ENCODE results near the gene CD2. TPM values are rescaled to one million over a fixed set of nuclear protein-coding genes. Genes with fewer than 3 reads are reported as not detected.
"Not testable (repeated sequence)": the region's sequence is repeated elsewhere in the genome, so short reads cannot be mapped to it uniquely, and the experiment has no call there.

CD2 gene
- total RNA-seq, 2 experiments from 2014 or later = 291 TPM

DNA sequence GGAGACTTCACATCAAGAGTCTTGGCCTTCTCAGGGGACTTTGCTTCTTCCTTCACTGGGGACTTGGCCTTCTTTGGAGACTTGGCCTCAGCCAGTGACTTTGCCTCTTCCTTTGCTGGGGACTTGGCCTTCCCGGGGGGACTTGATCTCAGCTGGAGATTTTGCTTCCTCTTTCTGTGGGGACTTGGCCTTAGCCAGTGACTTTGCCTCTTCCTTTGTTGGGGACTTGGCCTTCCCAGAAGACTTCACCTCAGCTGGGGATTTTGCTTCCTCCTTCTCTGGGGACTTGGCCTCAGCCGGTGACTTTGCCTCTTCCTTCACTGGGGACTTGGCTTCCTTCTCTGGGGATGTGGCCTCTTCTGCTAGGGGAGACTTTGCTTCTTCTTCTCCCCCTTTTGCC is 13.5 kb upstream of the CD2 start:
- peaks cover 44% of the 10 kb centered on the region for H3K9me3 Mint-ChIP-seq
- peak overlapping the region; percentile 100 for H3K27ac Mint-ChIP-seq
- H3K4me3 Mint-ChIP-seq = peak overlapping the region; percentile 69
- H3K36me3 Mint-ChIP-seq = peaks cover 40% of the 10 kb centered on the region
- no peak for DNase-seq
- no peaks in the 10 kb centered on the region for H3K27me3 Mint-ChIP-seq
- peaks cover 52% of the 10 kb centered on the region for H3K4me1 Mint-ChIP-seq

DNA sequence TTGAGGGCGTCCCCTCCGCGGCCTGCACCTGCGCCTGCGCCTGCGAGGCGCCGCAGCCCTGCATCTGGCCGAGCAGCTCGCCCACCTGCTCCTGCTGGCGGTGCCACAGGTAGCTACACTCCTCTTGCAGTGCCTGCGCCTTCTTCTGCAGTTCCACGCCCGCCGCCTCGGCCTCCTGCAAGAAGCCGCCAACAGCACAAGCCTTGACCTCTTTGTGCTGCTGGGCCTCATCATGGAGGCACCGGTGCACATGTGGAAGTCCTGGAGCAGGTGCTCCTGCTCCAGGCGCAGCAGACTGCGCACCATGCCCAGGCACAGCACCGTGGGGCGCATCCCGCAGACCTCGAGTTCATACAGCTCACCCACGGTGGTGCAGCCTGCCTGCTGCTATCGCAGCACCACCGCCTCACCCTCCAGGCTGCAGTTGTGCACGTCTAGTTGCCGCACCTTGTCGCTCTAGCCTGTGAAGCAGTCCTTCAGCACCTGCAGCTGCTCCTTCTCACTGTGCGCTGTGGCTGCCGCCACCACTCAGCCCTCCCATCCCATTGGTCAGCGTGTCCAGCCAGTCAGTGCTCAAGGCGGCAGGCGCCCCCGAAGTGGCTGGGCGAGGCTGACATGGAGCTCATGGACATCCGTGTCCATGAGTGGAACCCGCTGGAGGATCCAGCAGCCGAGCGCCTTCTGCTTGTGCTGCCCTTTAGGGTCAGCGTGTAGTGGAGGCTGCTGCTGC is 12.2 kb upstream of the CD2 start:
- no peaks in the 10 kb centered on the region for H3K27me3 Mint-ChIP-seq
- H3K4me1 Mint-ChIP-seq = peaks cover 41% of the 10 kb centered on the region
- no peak overlapping the region for H3K4me3 Mint-ChIP-seq
- peaks cover 52% of the 10 kb centered on the region for H3K9me3 Mint-ChIP-seq
- H3K36me3 Mint-ChIP-seq = peaks cover 43% of the 10 kb centered on the region
- DNase-seq = no peak
- no peak overlapping the region for H3K27ac Mint-ChIP-seq

GRCh38 chr1:116743535-116743934 is 10.7 kb upstream of the CD2 start:
- Mint-ChIP-seq H3K9me3 (peaks cover 66% of the 10 kb centered on the region), H3K4me3 (no peak overlapping the region), H3K27me3 (no peaks in the 10 kb centered on the region), H3K27ac (no peak overlapping the region), H3K4me1 (peaks cover 27% of the 10 kb centered on the region), H3K36me3 (peaks cover 57% of the 10 kb centered on the region)
- DNase-seq = no peak

DNA sequence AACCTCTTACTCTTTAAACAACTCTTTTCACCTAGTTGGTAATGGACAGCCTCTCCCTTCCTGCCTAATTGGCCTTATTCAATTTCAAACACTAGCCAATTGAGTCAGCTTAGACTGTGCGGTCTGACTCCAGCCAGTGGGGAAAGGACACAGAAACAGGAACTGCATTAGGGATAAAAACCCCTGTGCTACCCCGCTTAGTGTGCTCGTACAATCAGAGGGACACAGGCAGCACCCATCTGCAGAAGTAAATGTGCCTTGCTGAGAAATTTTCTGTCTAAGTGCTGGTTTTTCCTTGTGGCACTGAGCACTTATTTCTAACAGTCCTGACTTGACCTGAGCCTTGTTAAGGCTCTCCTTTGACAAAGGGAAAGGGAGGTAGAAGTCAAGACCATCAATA is 6.0 kb upstream of the CD2 start:
- H3K27ac Mint-ChIP-seq = no peak overlapping the region
- no peak overlapping the region for H3K4me3 Mint-ChIP-seq
- H3K36me3 Mint-ChIP-seq = peaks cover 49% of the 10 kb centered on the region

DNA sequence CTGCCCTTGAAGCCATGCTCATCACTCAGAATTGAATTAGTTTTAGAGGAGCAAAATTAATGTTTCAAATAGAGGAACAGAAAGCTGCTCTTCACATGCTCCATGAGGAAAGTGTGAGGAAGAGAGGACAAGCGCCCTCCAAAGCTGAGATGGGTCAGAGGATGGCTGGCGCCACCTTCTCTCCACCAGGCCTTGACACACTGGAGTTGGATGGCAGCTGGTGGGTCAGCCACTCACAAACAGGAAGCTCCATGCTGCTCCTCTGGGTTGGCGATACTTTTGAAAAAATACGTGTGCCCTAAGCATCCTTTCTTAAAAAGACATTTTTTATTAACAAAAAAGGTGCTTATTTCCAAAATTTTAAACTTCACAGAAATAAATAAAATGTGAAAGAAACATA is 3.1 kb upstream of the CD2 start:
- H3K4me3 Mint-ChIP-seq = peak overlapping the region; percentile 58
- peaks cover 33% of the 10 kb centered on the region for H3K9me3 Mint-ChIP-seq
- H3K27ac Mint-ChIP-seq = peak overlapping the region; percentile 88
- peaks cover 51% of the 10 kb centered on the region for H3K36me3 Mint-ChIP-seq
- no peak for DNase-seq
- H3K27me3 Mint-ChIP-seq = no peaks in the 10 kb centered on the region
- H3K4me1 Mint-ChIP-seq = peaks cover 23% of the 10 kb centered on the region

More for the DNA sequence above, 6.0 kb upstream of the CD2 start:
- Mint-ChIP-seq H3K4me1 (peaks cover 18% of the 10 kb centered on the region), H3K27me3 (no peaks in the 10 kb centered on the region), H3K9me3 (peaks cover 58% of the 10 kb centered on the region)
- DNase-seq = no peak

DNA sequence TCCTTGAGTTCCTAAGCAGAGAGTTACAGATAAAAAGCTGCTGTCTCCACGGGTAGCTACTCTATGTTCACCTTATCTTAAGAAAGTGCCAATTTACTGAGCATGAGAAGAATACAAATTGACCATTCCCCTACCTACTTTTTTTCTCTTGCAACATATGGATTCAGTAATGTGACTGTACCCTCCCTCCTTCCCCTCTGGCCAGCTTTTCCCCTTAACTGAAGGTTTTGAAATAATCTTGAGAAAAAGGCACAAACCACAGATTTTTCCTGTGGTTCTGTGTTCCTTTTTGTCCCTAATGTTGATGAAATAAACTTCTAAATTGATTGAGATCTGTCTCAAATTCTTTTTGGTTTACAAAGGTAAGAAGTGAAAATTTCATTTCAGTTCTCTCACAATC is 2.6 kb upstream of the CD2 start:
- H3K27me3 Mint-ChIP-seq = no peaks in the 10 kb centered on the region
- H3K4me3 Mint-ChIP-seq = peak overlapping the region; percentile 58
- H3K4me1 Mint-ChIP-seq = peaks cover 23% of the 10 kb centered on the region
- H3K27ac Mint-ChIP-seq = peak overlapping the region; percentile 88
- peaks cover 55% of the 10 kb centered on the region for H3K36me3 Mint-ChIP-seq
- H3K9me3 Mint-ChIP-seq = peaks cover 30% of the 10 kb centered on the region
- DNase-seq = no peak

DNA sequence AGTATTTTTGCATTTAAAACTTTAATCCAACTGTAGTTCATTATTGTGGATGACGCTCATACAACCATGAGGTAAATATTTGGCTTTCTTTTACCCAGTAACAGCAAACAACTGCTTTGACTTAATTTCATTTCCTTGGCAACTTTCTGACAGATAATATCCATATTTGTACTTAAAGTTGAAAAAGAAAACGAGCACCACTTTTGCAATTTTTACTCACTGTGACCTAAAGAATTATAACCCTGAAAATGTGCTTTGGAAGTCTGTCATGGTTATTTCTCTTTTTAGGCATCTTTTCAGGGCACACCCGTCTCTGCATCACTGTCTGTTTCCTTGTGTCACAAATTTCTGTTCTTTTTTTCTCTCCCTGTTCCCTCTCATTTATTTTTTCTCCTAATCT is 918 bp upstream of the CD2 start:
- Mint-ChIP-seq H3K27me3 (no peaks in the 10 kb centered on the region), H3K4me1 (peaks cover 23% of the 10 kb centered on the region), H3K27ac (peak overlapping the region; percentile 98), H3K4me3 (peak overlapping the region; percentile 99), H3K36me3 (peaks cover 59% of the 10 kb centered on the region), H3K9me3 (peaks cover 15% of the 10 kb centered on the region)
- DNase-seq = no peak

DNA sequence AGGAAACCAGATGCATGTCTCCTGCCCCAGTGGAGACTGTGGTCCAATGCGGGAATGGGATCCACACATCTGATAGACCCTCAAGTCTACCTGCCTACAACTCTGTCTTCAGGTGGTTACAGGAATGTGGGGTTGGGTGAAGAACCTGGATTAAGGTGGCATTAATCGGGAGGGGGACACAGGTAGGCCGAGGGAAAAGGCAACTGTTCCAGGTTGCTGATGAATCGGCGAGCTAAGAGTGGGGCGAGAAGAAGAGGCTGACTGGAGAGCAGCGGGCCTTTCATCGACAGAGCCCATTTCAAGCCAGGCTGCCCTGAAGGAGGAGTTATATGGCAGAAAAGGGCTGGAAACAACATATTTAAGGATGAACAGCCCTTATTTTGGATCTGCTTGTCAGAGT is 836 bp downstream of the CD2 start:
- DNase-seq = no peak
- H3K36me3 Mint-ChIP-seq = peaks cover 64% of the 10 kb centered on the region
- H3K9me3 Mint-ChIP-seq = peaks cover 3% of the 10 kb centered on the region
- no peaks in the 10 kb centered on the region for H3K27me3 Mint-ChIP-seq
- peak overlapping the region; percentile 99 for H3K4me3 Mint-ChIP-seq
- peaks cover 24% of the 10 kb centered on the region for H3K4me1 Mint-ChIP-seq
- peak overlapping the region; percentile 98 for H3K27ac Mint-ChIP-seq

DNA sequence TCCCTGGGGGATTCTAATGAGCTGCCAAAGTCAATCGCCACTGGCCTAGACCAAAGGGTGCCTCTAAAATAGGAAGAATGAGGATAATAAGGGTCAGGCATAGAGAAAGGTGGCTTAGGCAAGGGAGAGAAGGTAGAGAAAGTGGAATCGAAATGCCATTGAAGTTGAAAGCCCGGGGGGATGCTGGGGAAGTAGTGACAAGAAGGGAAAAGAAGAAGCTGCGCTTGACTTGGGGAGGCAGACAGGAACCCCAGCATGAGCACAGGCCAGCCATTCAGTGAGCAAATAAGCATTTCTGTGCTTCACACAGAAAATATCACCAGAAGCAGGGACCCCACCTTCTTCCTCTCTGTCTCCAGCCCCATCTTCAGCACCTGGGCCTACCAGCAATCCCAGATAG is 1.5 kb downstream of the CD2 start:
- Mint-ChIP-seq H3K27ac (peak overlapping the region; percentile 98), H3K36me3 (peaks cover 67% of the 10 kb centered on the region), H3K9me3 (no peaks in the 10 kb centered on the region), H3K4me3 (peak overlapping the region; percentile 99), H3K27me3 (no peaks in the 10 kb centered on the region), H3K4me1 (peaks cover 30% of the 10 kb centered on the region)
- DNase-seq = no peak

GRCh38 chr1:116756092-116756491 is 1.9 kb downstream of the CD2 start:
- Mint-ChIP-seq H3K27ac (peak overlapping the region; percentile 98), H3K4me1 (peaks cover 30% of the 10 kb centered on the region), H3K4me3 (peak overlapping the region; percentile 99), H3K36me3 (peaks cover 69% of the 10 kb centered on the region)
- DNase-seq, H3K9me3 Mint-ChIP-seq, H3K27me3 Mint-ChIP-seq: not testable (repeated sequence)

DNA sequence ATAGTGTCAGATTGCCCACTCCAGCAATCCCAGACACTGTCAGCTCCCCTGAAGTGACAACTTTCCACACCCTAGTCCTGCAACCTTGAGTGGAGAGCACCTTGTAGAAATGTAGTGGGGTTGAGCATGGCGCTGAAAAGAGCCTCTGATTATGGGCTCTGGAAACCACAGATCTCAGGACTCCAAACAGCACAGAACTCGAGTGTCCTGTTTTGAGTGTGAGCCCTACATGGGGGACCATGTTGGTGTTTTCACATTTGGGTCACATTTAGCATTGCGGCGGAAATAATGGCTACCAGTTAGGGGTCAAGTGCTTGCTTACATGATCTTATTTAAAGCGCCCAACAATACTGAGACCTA is 4.2 kb downstream of the CD2 start:
- not testable (repeated sequence) for H3K9me3 Mint-ChIP-seq, DNase-seq, H3K27me3 Mint-ChIP-seq
- Mint-ChIP-seq H3K36me3 (peaks cover 91% of the 10 kb centered on the region), H3K4me3 (peak overlapping the region; percentile 99), H3K27ac (peak overlapping the region; percentile 98), H3K4me1 (peaks cover 37% of the 10 kb centered on the region)

GRCh38 chr1:116759636-116760035 is 5.4 kb downstream of the CD2 start:
- Mint-ChIP-seq H3K4me3 (peak overlapping the region; percentile 99), H3K27ac (peak overlapping the region; percentile 98), H3K36me3 (peaks cover 96% of the 10 kb centered on the region), H3K27me3 (peaks cover 4% of the 10 kb centered on the region), H3K9me3 (no peaks in the 10 kb centered on the region), H3K4me1 (peaks cover 44% of the 10 kb centered on the region)
- no peak for DNase-seq

GRCh38 chr1:116760487-116760886 is 6.3 kb downstream of the CD2 start:
- Mint-ChIP-seq H3K4me3 (peak overlapping the region; percentile 78), H3K9me3 (no peaks in the 10 kb centered on the region), H3K27ac (peak overlapping the region; percentile 99), H3K4me1 (peaks cover 52% of the 10 kb centered on the region), H3K36me3 (peaks cover 96% of the 10 kb centered on the region), H3K27me3 (peaks cover 7% of the 10 kb centered on the region)
- no peak for DNase-seq

DNA sequence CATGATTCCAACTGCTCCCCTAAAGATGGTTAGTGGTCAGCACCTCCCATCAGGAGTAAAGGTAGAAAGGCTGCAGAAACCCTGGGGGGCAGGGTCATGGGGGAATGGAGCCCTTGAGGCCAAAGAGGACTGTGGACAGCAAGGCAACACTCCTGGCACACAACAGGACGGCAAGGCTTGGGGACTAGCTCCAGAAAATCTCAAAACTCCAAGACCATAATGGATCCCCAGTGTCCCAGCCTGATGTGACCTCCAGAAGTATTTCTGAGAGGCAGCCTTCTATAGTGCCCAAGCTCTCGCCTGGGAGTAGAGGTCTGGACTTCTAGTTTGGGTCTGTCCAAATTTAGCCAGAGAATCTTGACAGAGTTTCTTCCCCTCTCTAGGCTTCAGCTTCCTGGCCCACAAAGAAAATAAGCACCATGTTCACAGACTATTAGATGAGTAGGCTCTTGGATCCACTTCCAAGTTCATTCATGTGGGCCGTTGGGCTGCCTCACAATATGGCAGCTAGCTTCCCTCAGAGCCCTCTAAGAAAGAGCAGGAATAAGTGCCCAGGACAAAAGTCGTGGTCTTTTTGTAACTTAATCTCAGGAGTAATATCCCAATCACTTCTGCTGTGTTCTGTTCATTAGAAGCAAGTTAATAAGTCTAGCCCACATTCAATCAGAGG is 6.9 kb downstream of the CD2 start:
- Mint-ChIP-seq H3K27ac (peak overlapping the region; percentile 99), H3K9me3 (no peaks in the 10 kb centered on the region), H3K27me3 (peaks cover 7% of the 10 kb centered on the region), H3K4me1 (peaks cover 58% of the 10 kb centered on the region), H3K4me3 (peak overlapping the region; percentile 78), H3K36me3 (peaks cover 96% of the 10 kb centered on the region)
- no peak for DNase-seq

- Mint-ChIP-seq H3K36me3 (peaks cover 96% of the 10 kb centered on the region), H3K9me3 (no peaks in the 10 kb centered on the region), H3K4me1 (peaks cover 70% of the 10 kb centered on the region), H3K27ac (peak overlapping the region; percentile 99), H3K27me3 (peaks cover 7% of the 10 kb centered on the region), H3K4me3 (peak overlapping the region; percentile 78)
- no peak for DNase-seq
These were observed 8.1 kb downstream of the CD2 start for GRCh38 chr1:116762281-116762680.

- H3K27ac Mint-ChIP-seq = peak overlapping the region; percentile 99
- H3K9me3 Mint-ChIP-seq = no peaks in the 10 kb centered on the region
- H3K4me3 Mint-ChIP-seq = peak overlapping the region; percentile 78
- H3K4me1 Mint-ChIP-seq = peaks cover 73% of the 10 kb centered on the region
- peaks cover 96% of the 10 kb centered on the region for H3K36me3 Mint-ChIP-seq
- DNase-seq = no peak
- H3K27me3 Mint-ChIP-seq = peaks cover 7% of the 10 kb centered on the region
These were observed 8.5 kb downstream of the CD2 start for GRCh38 chr1:116762781-116763115.

Data from activated naive CD8-positive, alpha-beta T cell treated with anti-CD3 and anti-CD28 coated beads for 36 hours (primary cell).